Measurements from ENCODE around the gene DNAI1. TPM values are rescaled to one million over a fixed set of nuclear protein-coding genes. Genes with fewer than 3 reads are reported as not detected.

Gene DNAI1
- polyA plus RNA-seq, 1 of the 3 experiments (the other 2 are of a cell fraction), result 0.46 TPM

DNA sequence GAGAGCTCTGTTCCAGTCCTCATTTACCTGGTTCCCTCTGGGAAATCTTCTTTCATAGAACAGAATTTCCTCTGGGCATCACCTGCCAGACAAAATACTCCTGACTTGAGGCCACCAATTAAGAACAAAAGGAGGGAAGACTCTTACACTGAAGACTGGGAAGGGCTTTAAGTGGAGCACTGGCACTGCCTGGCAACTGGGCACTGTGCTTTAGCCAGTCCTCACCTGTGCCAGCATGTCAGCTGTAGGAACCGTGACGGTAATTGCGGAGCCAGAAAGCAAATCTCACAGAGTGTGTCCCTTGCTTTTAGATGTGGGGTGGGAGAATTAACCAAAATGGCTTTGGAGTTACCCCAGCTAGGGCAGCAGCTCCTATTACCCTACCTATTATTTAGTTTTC is 40.9 kb upstream of the DNAI1 start:
- H4K20me1 ChIP-seq (ENCODE audit: insufficient read depth), result peaks cover 52% of the 10 kb centered on the region
- no peak overlapping the region for H3K4me2 ChIP-seq
- no peak overlapping the region for H3K9ac ChIP-seq
- H3K9me2 ChIP-seq, result no peaks in the 10 kb centered on the region
- CTCF ChIA-PET, result interaction anchor here (1.1 to 7.5 kb wide), 6 partner anchors 9 to 216 kb away, joined by 3 to 59 read pairs (median 6); no protein-coding TSS in a partner anchor
- H3K4me1 ChIP-seq (ENCODE audit: control insufficient read depth in 1 of 2, insufficient read depth in 2 of 2, low read depth in 1 of 2, low read length in 1 of 2), result peaks cover 0 to 33% of the 10 kb centered on the region in 2 experiments; a peak in 1 of 4 replicates
- 97% methylated on average over 3 of the region's 3 CpGs for WGBS (ENCODE audit: low lambda C conversion rate)
- H3K27me3 ChIP-seq (ENCODE audit: insufficient read depth), result no peaks in the 10 kb centered on the region
- H3F3A ChIP-seq (replicated peaks; ENCODE audit: insufficient read depth), result no peaks in the 10 kb centered on the region
- TF ChIP-seq ELF1 (IDR thresholded peaks at IDR 0.05) (no peak), YY1 (IDR thresholded peaks at IDR 0.05; ENCODE audit: low read depth) (no peak), RFX5 (IDR thresholded peaks at IDR 0.05; ENCODE audit: low read length) (no peak), JUND (IDR thresholded peaks at IDR 0.05) (no peak), MXI1 (IDR thresholded peaks at IDR 0.05; ENCODE audit: low read depth, low read length) (no peak), FOXJ3 (CRISPR knock-in tag; IDR thresholded peaks at IDR 0.05) (no peak), TEAD4 (IDR thresholded peaks at IDR 0.05; ENCODE audit: borderline replicate concordance, insufficient read depth) (no peak), FOSL2 (IDR thresholded peaks at IDR 0.05; ENCODE audit: borderline replicate concordance, low read depth) (no peak), POLR2AphosphoS5 (IDR thresholded peaks at IDR 0.05; ENCODE audit: low read depth, low read length) (no peak), TAF1 (IDR thresholded peaks at IDR 0.05; ENCODE audit: borderline replicate concordance, low read depth, low read length) (no peak), GATA2 (CRISPR knock-in tag; IDR thresholded peaks at IDR 0.05) (no peak)
- TF ChIP-seq, protein P1, sequence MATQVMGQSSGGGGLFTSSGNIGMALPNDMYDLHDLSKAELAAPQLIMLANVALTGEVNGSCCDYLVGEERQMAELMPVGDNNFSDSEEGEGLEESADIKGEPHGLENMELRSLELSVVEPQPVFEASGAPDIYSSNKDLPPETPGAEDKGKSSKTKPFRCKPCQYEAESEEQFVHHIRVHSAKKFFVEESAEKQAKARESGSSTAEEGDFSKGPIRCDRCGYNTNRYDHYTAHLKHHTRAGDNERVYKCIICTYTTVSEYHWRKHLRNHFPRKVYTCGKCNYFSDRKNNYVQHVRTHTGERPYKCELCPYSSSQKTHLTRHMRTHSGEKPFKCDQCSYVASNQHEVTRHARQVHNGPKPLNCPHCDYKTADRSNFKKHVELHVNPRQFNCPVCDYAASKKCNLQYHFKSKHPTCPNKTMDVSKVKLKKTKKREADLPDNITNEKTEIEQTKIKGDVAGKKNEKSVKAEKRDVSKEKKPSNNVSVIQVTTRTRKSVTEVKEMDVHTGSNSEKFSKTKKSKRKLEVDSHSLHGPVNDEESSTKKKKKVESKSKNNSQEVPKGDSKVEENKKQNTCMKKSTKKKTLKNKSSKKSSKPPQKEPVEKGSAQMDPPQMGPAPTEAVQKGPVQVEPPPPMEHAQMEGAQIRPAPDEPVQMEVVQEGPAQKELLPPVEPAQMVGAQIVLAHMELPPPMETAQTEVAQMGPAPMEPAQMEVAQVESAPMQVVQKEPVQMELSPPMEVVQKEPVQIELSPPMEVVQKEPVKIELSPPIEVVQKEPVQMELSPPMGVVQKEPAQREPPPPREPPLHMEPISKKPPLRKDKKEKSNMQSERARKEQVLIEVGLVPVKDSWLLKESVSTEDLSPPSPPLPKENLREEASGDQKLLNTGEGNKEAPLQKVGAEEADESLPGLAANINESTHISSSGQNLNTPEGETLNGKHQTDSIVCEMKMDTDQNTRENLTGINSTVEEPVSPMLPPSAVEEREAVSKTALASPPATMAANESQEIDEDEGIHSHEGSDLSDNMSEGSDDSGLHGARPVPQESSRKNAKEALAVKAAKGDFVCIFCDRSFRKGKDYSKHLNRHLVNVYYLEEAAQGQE (IDR thresholded peaks at IDR 0.05; ENCODE audit: low read depth, low read length), result no peak
- TF ChIP-seq, protein P2, sequence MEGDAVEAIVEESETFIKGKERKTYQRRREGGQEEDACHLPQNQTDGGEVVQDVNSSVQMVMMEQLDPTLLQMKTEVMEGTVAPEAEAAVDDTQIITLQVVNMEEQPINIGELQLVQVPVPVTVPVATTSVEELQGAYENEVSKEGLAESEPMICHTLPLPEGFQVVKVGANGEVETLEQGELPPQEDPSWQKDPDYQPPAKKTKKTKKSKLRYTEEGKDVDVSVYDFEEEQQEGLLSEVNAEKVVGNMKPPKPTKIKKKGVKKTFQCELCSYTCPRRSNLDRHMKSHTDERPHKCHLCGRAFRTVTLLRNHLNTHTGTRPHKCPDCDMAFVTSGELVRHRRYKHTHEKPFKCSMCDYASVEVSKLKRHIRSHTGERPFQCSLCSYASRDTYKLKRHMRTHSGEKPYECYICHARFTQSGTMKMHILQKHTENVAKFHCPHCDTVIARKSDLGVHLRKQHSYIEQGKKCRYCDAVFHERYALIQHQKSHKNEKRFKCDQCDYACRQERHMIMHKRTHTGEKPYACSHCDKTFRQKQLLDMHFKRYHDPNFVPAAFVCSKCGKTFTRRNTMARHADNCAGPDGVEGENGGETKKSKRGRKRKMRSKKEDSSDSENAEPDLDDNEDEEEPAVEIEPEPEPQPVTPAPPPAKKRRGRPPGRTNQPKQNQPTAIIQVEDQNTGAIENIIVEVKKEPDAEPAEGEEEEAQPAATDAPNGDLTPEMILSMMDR (IDR thresholded peaks at IDR 0.05), result no peak
- H3K79me2 ChIP-seq (ENCODE audit: insufficient read depth), result no peaks in the 10 kb centered on the region
- H3K4me3 ChIP-seq (ENCODE audit: low read depth in 2 of 2, low read length in 1 of 2), result no peak overlapping the region
- no peak for DNase-seq
- H3K36me3 ChIP-seq (replicated peaks in 1 of 2; ENCODE audit: control insufficient read depth in 1 of 2, insufficient read depth in 2 of 2, low read length in 1 of 2), result no peaks in the 10 kb centered on the region
- H3K9me3 ChIP-seq, result no peaks in the 10 kb centered on the region
- POLR2A ChIA-PET, result no interaction called here
- no peak overlapping the region for H2AFZ ChIP-seq (ENCODE audit: low read depth)
- no peak overlapping the region for H3K27ac ChIP-seq (ENCODE audit: low read depth in 2 of 2, low read length in 1 of 2)
